H1 (cell line): ENCODE data around the gene MLLT6. TPM values are rescaled to one million over a fixed set of nuclear protein-coding genes. Genes with fewer than 3 reads are reported as not detected.

ENCODE experiments used
- CBX5 ChIP-seq: fragments of 300-800, 300-1000 bp; sonication (generic); IDR thresholded peaks from 2 replicates; pipeline ENCODE4 v1.7.1; 2016; ENCODE audit warnings: antibody characterized with exemption, low read length, low read depth
- POLR2AphosphoS5 ChIP-seq: IDR thresholded peaks from 2 replicates; pipeline ENCODE4 v1.6.1; 2011; ENCODE audit warnings: low read depth, low read length
- RFX5 ChIP-seq: IDR thresholded peaks from 2 replicates; pipeline ENCODE4 v1.6.1; 2011; ENCODE audit warnings: low read depth, low read length, improper control_type of control experiment, borderline replicate concordance
- SRF ChIP-seq: IDR thresholded peaks from 2 replicates; pipeline ENCODE4 v1.6.1; 2011; ENCODE audit warnings: mild to moderate bottlenecking, low read depth, low read length, moderate library complexity
- polyA plus RNA-seq, 7 experiments: library from polyadenylated mRNA; depleted of rRNA in 3 of 7; stranded (reverse) in 5 of 7; unstranded in 2 of 7; fragments of >200 nt in 5 of 7; fragments of 200-250 nt in 2 of 7; gene quantifications; 1 replicate in 5 of 7; 2 replicates in 1 of 7; 4 replicates in 1 of 7; pipeline versions ENCODE4 v1.2.1 to v1.2.3, GENCODE V29; 2011 to 2013; ENCODE audit warnings: missing spikeins in 2 of 7, mixed read lengths in 2 of 7
- total RNA-seq: library from RNA; stranded (reverse); fragmentation: NEBNext Ultra II Directional; extraction: Animal tissue kit (Norgen Biotek cat#: 25700); gene quantifications from 2 replicates; pipeline ENCODE4 v1.2.1, GENCODE V29; 2021
- TF ChIP-seq, protein P1 (sequence below): fragments of 300-600 bp; sonication (generic); IDR thresholded peaks from 2 replicates; pipeline ENCODE4 v1.7.1; 2012; ENCODE audit warnings: low read length, moderate library complexity, mild to moderate bottlenecking, inconsistent platforms; ENCODE audit not compliant: insufficient replicate concordance
- TF ChIP-seq, protein P2 (sequence below): IDR thresholded peaks from 2 replicates; pipeline ENCODE4 v1.6.1; 2011; ENCODE audit warnings: low read length, improper control_type of control experiment
- TF ChIP-seq, protein P3 (sequence below): IDR thresholded peaks from 2 replicates; pipeline ENCODE4 v1.6.1; 2012; ENCODE audit warnings: inconsistent platforms

The MLLT6 gene
- total and polyA plus RNA-seq, 2 of the 8 experiments (the other 6 are each of a cell fraction or from before 2014, with no cell fraction given): 6.5 to 8.0 TPM

DNA sequence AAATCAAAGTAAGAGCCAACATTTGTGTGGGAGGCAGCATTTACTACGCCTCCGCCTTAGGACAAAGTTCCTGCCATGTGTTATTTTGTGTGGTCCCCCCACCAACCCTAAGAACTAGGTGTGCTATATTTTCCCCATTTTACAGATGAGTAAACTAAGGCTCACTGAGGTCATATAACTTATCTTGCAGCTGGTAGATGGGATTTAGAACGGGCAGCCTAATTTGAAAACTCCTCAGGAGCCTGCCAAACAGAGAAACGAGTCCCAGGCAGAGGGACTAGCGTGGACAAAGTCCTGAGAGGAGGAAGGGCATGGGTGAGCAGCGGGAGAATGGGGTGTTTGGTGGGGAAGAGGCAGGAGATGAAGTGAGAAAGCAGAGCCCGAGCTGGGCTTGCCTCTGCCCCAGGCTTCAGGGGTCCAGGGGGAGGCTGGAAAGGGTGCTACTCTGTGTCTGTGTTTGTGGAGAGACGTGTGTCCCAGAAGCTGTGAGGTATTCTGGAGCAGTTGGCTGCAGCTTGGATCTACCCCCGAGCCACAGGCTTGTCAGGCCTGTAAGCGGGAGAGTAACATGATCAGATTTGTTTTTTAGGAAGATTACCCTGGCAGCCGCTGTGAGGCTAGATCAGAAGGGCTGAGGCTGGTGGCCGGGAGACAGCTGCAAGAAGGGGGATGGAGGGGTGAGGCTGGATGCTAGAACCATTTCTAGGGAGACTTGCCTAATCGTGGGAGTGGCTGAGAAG lies 5.0 kb downstream of the MLLT6 start (continued):
- TF ChIP-seq, protein P1, sequence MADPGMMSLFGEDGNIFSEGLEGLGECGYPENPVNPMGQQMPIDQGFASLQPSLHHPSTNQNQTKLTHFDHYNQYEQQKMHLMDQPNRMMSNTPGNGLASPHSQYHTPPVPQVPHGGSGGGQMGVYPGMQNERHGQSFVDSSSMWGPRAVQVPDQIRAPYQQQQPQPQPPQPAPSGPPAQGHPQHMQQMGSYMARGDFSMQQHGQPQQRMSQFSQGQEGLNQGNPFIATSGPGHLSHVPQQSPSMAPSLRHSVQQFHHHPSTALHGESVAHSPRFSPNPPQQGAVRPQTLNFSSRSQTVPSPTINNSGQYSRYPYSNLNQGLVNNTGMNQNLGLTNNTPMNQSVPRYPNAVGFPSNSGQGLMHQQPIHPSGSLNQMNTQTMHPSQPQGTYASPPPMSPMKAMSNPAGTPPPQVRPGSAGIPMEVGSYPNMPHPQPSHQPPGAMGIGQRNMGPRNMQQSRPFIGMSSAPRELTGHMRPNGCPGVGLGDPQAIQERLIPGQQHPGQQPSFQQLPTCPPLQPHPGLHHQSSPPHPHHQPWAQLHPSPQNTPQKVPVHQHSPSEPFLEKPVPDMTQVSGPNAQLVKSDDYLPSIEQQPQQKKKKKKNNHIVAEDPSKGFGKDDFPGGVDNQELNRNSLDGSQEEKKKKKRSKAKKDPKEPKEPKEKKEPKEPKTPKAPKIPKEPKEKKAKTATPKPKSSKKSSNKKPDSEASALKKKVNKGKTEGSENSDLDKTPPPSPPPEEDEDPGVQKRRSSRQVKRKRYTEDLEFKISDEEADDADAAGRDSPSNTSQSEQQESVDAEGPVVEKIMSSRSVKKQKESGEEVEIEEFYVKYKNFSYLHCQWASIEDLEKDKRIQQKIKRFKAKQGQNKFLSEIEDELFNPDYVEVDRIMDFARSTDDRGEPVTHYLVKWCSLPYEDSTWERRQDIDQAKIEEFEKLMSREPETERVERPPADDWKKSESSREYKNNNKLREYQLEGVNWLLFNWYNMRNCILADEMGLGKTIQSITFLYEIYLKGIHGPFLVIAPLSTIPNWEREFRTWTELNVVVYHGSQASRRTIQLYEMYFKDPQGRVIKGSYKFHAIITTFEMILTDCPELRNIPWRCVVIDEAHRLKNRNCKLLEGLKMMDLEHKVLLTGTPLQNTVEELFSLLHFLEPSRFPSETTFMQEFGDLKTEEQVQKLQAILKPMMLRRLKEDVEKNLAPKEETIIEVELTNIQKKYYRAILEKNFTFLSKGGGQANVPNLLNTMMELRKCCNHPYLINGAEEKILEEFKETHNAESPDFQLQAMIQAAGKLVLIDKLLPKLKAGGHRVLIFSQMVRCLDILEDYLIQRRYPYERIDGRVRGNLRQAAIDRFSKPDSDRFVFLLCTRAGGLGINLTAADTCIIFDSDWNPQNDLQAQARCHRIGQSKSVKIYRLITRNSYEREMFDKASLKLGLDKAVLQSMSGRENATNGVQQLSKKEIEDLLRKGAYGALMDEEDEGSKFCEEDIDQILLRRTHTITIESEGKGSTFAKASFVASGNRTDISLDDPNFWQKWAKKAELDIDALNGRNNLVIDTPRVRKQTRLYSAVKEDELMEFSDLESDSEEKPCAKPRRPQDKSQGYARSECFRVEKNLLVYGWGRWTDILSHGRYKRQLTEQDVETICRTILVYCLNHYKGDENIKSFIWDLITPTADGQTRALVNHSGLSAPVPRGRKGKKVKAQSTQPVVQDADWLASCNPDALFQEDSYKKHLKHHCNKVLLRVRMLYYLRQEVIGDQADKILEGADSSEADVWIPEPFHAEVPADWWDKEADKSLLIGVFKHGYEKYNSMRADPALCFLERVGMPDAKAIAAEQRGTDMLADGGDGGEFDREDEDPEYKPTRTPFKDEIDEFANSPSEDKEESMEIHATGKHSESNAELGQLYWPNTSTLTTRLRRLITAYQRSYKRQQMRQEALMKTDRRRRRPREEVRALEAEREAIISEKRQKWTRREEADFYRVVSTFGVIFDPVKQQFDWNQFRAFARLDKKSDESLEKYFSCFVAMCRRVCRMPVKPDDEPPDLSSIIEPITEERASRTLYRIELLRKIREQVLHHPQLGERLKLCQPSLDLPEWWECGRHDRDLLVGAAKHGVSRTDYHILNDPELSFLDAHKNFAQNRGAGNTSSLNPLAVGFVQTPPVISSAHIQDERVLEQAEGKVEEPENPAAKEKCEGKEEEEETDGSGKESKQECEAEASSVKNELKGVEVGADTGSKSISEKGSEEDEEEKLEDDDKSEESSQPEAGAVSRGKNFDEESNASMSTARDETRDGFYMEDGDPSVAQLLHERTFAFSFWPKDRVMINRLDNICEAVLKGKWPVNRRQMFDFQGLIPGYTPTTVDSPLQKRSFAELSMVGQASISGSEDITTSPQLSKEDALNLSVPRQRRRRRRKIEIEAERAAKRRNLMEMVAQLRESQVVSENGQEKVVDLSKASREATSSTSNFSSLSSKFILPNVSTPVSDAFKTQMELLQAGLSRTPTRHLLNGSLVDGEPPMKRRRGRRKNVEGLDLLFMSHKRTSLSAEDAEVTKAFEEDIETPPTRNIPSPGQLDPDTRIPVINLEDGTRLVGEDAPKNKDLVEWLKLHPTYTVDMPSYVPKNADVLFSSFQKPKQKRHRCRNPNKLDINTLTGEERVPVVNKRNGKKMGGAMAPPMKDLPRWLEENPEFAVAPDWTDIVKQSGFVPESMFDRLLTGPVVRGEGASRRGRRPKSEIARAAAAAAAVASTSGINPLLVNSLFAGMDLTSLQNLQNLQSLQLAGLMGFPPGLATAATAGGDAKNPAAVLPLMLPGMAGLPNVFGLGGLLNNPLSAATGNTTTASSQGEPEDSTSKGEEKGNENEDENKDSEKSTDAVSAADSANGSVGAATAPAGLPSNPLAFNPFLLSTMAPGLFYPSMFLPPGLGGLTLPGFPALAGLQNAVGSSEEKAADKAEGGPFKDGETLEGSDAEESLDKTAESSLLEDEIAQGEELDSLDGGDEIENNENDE: no peak
- no peak for TF ChIP-seq POLR2AphosphoS5
- TF ChIP-seq, protein P2, sequence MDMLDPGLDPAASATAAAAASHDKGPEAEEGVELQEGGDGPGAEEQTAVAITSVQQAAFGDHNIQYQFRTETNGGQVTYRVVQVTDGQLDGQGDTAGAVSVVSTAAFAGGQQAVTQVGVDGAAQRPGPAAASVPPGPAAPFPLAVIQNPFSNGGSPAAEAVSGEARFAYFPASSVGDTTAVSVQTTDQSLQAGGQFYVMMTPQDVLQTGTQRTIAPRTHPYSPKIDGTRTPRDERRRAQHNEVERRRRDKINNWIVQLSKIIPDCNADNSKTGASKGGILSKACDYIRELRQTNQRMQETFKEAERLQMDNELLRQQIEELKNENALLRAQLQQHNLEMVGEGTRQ: no peak
- TF ChIP-seq SRF: no peak
- TF ChIP-seq, protein P3, sequence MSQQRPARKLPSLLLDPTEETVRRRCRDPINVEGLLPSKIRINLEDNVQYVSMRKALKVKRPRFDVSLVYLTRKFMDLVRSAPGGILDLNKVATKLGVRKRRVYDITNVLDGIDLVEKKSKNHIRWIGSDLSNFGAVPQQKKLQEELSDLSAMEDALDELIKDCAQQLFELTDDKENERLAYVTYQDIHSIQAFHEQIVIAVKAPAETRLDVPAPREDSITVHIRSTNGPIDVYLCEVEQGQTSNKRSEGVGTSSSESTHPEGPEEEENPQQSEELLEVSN: no peak
- TF ChIP-seq CBX5: no peak
- no peak for TF ChIP-seq RFX5
